Astrocyte (in vitro differentiated cells and primary cell): ENCODE results near the gene IRX5. TPM values are rescaled to one million over a fixed set of nuclear protein-coding genes. Genes with fewer than 3 reads are reported as not detected.

Experiments
- DNase-seq: peaks from one replicate; pipeline ENCODE4 v3.0.0-alpha.2; 2010; ENCODE audit warnings: low read depth
- FAIRE-seq: peaks from 2 replicates; lab custom pipeline; 2011; peaks lifted over from hg19 to GRCh38; lab: Jason Lieb, UNC
- H2AFZ ChIP-seq: 2 replicates; pipeline ENCODE4 v1.6.0; 2012; ENCODE audit warnings: low read depth, low read length, inconsistent platforms
- H3K27ac ChIP-seq: 2 replicates; pipeline ENCODE4 v1.5.1; 2011; ENCODE audit warnings: low read depth, low read length, inconsistent platforms
- H3K27me3 ChIP-seq: 2 replicates; pipeline ENCODE4 v1.6.0; 2011; ENCODE audit warnings: low read length, inconsistent platforms; ENCODE audit not compliant: insufficient read depth
- H3K36me3 ChIP-seq: 2 replicates; pipeline ENCODE4 v1.5.1; 2011; ENCODE audit warnings: low read length, inconsistent platforms; ENCODE audit not compliant: insufficient read depth
- H3K4me1 ChIP-seq: 2 replicates; pipeline ENCODE4 v1.5.1; 2011; ENCODE audit warnings: low read length, inconsistent platforms; ENCODE audit not compliant: insufficient read depth
- H3K4me2 ChIP-seq: 2 replicates; pipeline ENCODE4 v1.6.0; 2012; ENCODE audit warnings: low read length, inconsistent platforms
- H3K4me3 ChIP-seq: 2 replicates; pipeline ENCODE4 v1.5.1; 2011; ENCODE audit warnings: low read depth, mild to moderate bottlenecking, low read length, inconsistent platforms; ENCODE audit not compliant: insufficient read depth
- H3K79me2 ChIP-seq: 2 replicates; pipeline ENCODE4 v1.6.0; 2012; ENCODE audit warnings: mild to moderate bottlenecking, low read length, inconsistent platforms; ENCODE audit not compliant: insufficient read depth
- H3K9ac ChIP-seq: 2 replicates; pipeline ENCODE4 v1.6.0; 2012; ENCODE audit warnings: mild to moderate bottlenecking, low read length, inconsistent platforms
- H3K9me3 ChIP-seq: 2 replicates; pipeline ENCODE4 v1.5.1; 2012; ENCODE audit warnings: low read depth, mild to moderate bottlenecking, low read length, inconsistent platforms; ENCODE audit not compliant: insufficient read depth
- H4K20me1 ChIP-seq: 2 replicates; pipeline ENCODE4 v1.6.0; 2012; ENCODE audit warnings: low read length, inconsistent platforms; ENCODE audit not compliant: insufficient read depth
- H3K27ac Mint-ChIP-seq: one replicate; pipeline ENCODE4 v1.8.0; 2021; ENCODE audit warnings: mild to moderate bottlenecking, mixed read lengths; ENCODE audit not compliant: unreplicated experiment
- H3K27me3 Mint-ChIP-seq: one replicate; pipeline ENCODE4 v1.8.0; 2021; ENCODE audit warnings: low read depth, mixed read lengths; ENCODE audit not compliant: unreplicated experiment
- H3K36me3 Mint-ChIP-seq: one replicate; pipeline ENCODE4 v1.8.0; 2021; ENCODE audit warnings: low read depth, mixed read lengths; ENCODE audit not compliant: unreplicated experiment
- H3K4me1 Mint-ChIP-seq: one replicate; pipeline ENCODE4 v1.8.0; 2021; ENCODE audit warnings: low read depth, mixed read lengths; ENCODE audit not compliant: unreplicated experiment
- H3K4me3 Mint-ChIP-seq: one replicate; pipeline ENCODE4 v1.8.0; 2021; ENCODE audit warnings: mild to moderate bottlenecking, moderate library complexity, mixed read lengths; ENCODE audit not compliant: unreplicated experiment
- H3K9me3 Mint-ChIP-seq: one replicate; pipeline ENCODE4 v1.8.0; 2021; ENCODE audit warnings: mild to moderate bottlenecking, mixed read lengths; ENCODE audit not compliant: unreplicated experiment
- EZH2 ChIP-seq: IDR thresholded peaks from 2 replicates; pipeline ENCODE4 v1.6.1; 2012; ENCODE audit warnings: mild to moderate bottlenecking, low read length, inconsistent platforms; ENCODE audit not compliant: insufficient read depth
- total RNA-seq: library from RNA; stranded (reverse); gene quantifications from 2 replicates; pipeline ENCODE4 v1.2.1, GENCODE V29; 2021
- TF ChIP-seq, protein P1 (sequence below): IDR thresholded peaks from 2 replicates; pipeline ENCODE4 v1.5.1; 2011; ENCODE audit warnings: low read depth, mild to moderate bottlenecking, inconsistent platforms, low read length, moderate library complexity; ENCODE audit not compliant: insufficient read depth

Gene IRX5
- total RNA-seq, 1 donor from 2014 or later = 0.57 TPM

DNA sequence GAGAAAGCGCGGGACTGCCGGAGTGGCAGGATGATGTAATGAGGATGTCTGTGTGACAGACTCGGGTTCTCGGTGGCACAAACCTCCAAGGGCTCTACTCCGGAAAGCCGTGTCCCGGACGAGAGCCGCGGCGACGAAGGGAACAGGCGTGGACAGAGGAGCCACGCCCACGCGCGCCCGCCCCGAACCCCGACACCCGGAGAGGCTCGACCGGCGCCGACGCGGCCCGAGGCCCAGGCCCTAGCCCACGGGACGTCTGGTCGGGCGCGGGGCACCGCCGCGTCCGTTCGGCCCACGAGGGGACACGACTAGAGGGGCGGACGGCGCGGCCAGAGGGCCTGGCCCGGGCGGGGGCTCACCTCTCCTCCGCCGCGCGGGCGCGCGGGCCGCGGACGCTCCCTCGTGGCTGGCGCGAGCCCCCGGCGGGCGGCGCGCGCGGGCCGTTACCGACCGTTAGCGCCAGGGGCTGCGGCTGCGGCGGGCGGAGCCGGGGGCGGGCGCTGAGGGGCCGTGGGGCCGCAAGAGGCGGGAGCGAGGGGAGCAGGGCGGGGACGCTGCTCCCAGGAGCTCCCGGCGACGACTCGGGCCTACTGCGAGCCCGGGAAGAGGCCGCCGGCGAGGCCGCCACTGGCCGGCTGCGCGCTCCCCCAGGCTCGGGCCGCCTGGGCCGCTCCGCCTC lies 2.1 kb upstream of the IRX5 start:
- Histone ChIP-seq H3K27ac (peak overlapping the region; percentile 73), H3K27me3 (peaks cover 5% of the 10 kb centered on the region), H3K9me3 (no peaks in the 10 kb centered on the region), H3K9ac (peak overlapping the region; percentile 81), H3K4me2 (peak overlapping the region; percentile 99), H3K4me1 (peaks cover 17% of the 10 kb centered on the region), H2AFZ (peak overlapping the region; percentile 69), H3K79me2 (peaks cover 37% of the 10 kb centered on the region), H4K20me1 (peaks cover 23% of the 10 kb centered on the region), H3K36me3 (no peaks in the 10 kb centered on the region), H3K4me3 (peak overlapping the region; percentile 82)
- peak overlapping the region; percentile 97 for H3K4me3 Mint-ChIP-seq
- H3K4me1 Mint-ChIP-seq = peaks cover 10% of the 10 kb centered on the region
- DNase-seq (no peak), FAIRE-seq (no peak)
- TF ChIP-seq EZH2 = no peak
- TF ChIP-seq, protein P1, sequence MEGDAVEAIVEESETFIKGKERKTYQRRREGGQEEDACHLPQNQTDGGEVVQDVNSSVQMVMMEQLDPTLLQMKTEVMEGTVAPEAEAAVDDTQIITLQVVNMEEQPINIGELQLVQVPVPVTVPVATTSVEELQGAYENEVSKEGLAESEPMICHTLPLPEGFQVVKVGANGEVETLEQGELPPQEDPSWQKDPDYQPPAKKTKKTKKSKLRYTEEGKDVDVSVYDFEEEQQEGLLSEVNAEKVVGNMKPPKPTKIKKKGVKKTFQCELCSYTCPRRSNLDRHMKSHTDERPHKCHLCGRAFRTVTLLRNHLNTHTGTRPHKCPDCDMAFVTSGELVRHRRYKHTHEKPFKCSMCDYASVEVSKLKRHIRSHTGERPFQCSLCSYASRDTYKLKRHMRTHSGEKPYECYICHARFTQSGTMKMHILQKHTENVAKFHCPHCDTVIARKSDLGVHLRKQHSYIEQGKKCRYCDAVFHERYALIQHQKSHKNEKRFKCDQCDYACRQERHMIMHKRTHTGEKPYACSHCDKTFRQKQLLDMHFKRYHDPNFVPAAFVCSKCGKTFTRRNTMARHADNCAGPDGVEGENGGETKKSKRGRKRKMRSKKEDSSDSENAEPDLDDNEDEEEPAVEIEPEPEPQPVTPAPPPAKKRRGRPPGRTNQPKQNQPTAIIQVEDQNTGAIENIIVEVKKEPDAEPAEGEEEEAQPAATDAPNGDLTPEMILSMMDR = no peak
- H3K9me3 Mint-ChIP-seq = peaks cover 8% of the 10 kb centered on the region
- H3K27ac Mint-ChIP-seq = peak overlapping the region; percentile 95
- H3K36me3 Mint-ChIP-seq = no peaks in the 10 kb centered on the region
- H3K27me3 Mint-ChIP-seq = peaks cover 10% of the 10 kb centered on the region

DNA sequence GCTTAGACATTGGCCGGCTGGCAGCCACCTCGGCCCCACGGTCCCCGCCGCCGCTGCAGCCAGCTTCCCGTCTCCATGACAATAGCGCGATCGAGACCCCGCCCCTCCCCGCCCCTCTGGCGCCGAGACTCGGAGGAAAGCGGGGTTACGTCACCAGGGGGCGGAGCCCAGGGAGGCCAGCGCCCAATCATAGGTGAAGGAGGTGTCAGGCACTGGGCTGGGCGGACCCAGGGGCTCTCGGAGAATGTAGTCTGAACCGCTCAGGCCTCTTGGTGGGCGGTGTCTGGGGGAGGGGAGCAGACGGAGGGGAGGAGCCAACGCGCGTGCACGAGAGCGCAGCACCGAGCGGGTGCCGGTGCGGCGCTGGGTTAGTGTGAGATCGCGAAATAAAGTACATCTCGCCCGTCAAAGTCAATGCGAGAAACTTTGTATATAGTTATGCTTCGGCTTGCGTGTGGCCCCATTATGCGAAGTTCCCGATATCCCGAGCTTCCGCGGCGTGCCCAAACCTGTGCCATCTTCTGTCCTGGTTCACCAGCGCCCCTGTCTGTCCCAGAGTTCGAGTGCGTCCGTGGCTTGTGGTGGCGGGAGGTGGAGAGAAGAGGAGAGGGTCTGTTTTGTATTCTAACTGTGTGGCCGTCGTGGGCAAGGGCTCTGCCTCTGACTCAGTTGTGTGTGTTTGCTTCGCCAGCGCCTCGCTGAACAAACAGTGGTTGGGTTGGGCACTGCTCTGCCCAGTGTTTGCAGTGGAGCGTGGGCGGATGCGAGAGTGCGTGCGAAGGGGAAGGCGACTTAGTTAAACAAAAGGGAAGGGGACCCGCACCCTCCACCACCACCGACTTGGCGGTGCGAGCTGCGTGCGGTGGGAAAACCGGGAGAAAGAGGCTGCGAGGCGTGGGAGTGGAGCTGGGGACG lies 1.3 kb upstream of the IRX5 start:
- Histone ChIP-seq H3K4me1 (peaks cover 17% of the 10 kb centered on the region), H2AFZ (peak overlapping the region; percentile 86), H3K4me3 (peak overlapping the region; percentile 82), H3K36me3 (no peaks in the 10 kb centered on the region), H4K20me1 (peaks cover 24% of the 10 kb centered on the region), H3K27ac (peak overlapping the region; percentile 76), H3K9ac (peak overlapping the region; percentile 87), H3K79me2 (peaks cover 43% of the 10 kb centered on the region), H3K27me3 (peaks cover 8% of the 10 kb centered on the region), H3K4me2 (peak overlapping the region; percentile 99), H3K9me3 (no peaks in the 10 kb centered on the region)
- Mint-ChIP-seq H3K9me3 (peaks cover 12% of the 10 kb centered on the region), H3K27me3 (peaks cover 15% of the 10 kb centered on the region), H3K4me3 (peak overlapping the region; percentile 97), H3K36me3 (no peaks in the 10 kb centered on the region), H3K4me1 (peaks cover 10% of the 10 kb centered on the region), H3K27ac (peak overlapping the region; percentile 92)
- FAIRE-seq (peak; percentile 58), DNase-seq (peak; percentile 94)
- no peak for TF ChIP-seq EZH2
- TF ChIP-seq, protein P1 = no peak
